ENCODE results near the gene KHK. TPM values are rescaled to one million over a fixed set of nuclear protein-coding genes. Genes with fewer than 3 reads are reported as not detected.
"Not testable (repeated sequence)": the region's sequence is repeated elsewhere in the genome, so short reads cannot be mapped to it uniquely, and the experiment has no call there.

Gene KHK
- total RNA-seq, 1 donor from 2014 or later = 4.5 TPM

DNA sequence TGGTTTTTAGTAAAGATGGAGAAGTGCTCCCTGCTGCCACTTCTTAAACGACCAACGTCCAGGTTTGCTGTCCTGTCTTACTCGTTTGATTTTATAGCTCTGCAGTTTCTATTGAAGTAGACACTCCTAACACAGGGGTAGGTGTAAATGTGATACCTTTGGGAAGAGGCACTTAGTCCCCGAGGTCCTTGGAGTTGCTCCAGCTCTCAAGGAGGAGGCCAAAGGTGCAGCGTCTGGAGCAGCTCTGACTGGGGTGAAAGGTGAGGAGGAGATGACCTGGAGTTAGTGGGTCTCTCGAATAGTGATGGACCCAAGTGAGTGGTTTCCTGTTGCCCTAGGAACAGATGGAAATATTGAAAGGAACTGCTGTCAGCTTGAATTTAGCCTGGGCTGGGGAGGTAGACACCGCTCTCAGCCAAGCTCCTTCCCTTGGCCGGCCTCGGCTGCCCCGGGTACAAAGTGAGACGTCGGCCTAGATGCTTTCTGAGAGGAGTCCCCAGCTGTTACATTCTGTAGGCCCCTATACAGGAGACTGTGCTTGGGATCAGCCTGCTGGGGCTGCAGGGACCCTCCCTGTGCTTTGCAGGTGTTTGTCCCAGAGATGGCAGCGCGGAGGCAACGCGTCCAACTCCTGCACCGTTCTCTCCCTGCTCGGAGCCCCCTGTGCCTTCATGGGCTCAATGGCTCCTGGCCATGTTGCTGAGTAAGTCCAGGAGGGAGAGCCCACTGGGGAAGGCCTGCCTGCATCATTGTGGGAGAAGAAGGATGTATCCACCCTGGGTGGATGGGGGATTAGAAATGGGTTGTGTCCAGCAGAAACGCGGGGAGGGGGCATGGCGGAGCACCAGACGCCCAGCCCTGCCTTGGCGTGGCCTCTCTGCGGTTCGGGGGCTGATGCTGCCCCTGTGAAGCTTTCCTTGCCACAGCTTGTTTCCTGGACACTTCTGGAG, 5.4 kb downstream of the KHK start:
- DNase-seq (ENCODE audit: missing footprints) (peak; percentile 34), ATAC-seq (no peak)
- intact Hi-C loops (cut with DNase I) = no loop called here

DNA sequence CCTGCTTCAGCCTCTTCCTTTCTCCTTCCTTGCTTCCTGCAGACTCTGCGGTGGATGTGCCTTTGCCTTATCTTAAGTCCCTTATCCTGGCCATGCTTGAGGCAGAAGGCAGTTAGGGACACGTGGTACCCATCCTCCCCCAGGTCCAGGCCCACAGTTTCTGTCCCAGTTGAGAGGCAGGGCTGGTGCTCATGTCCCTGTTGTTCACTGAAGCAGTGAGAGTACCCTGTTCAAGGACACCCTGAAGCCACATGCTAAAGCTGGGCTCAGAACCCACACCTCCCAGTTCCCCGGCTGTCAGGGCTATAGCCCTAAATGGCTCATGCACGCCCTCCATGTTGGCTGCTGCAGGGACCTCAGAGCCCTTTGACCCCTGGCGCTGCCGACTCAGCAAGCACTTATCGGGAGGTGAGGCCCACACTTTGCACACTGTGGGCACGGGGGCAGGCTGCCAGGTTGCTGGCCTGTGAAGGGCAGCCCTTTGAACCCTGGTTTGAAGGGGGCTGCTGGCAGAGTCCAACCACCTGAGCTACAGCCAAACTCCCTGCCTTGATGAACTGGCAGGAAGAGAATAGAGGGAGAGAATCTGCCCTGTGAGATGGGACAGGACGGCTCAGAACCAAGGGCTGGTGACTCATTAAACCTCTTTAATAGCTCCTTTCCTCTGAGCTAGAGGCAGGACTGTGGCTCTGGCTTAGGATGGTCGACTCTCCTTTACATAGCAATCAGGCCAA, 6.3 kb downstream of the KHK start:
- DNase-seq (ENCODE audit: missing footprints) = peak; percentile 49
- no peak for ATAC-seq
- intact Hi-C loops (cut with DNase I) = no loop called here

DNA sequence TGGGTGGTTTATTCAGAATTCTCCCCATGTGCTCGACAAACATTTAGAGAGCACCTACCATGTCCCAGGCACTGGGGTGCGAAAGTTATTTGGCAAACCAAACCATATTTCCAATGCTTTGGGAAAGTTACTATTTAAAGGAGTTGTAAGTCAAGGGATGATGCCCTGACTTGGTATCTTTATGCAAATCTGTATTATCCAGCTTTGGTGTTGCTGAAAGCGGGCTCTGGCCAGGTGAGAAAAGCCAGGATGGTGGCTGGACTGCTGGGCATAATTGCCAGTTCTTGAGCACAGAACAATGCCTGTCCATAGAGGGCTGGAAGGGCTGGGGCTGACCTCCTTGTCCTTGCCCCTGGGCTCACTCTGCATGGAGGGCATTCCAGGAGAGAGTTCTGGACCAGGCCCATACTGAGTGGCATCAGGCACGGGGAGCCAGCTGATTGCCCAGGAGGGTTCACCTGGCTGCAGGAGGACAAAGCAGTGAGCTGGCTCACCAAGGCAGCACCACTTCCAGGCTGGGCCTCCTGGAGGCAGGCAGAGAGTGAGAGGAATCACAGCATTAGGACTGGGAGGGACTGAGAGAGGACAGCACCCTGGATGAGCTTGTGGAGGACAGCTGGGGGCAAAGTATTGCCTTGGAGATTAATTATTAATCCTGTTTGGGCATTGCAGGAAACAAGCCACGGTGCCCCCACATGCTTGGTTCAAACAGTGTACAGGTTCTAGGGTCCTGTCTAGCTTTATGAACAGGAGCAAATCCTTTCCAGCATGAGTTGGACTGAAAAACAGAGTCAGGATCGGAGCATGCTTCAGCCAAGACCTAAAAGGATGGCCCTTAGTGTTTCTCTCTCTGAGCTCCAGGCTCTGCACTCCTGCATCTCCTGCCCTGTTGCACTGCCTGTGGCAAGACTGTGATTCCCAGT, 7.1 kb downstream of the KHK start:
- DNase-seq (ENCODE audit: missing footprints) (peak; percentile 70), ATAC-seq (no peak)
- intact Hi-C loops (cut with DNase I) = no loop called here

DNA sequence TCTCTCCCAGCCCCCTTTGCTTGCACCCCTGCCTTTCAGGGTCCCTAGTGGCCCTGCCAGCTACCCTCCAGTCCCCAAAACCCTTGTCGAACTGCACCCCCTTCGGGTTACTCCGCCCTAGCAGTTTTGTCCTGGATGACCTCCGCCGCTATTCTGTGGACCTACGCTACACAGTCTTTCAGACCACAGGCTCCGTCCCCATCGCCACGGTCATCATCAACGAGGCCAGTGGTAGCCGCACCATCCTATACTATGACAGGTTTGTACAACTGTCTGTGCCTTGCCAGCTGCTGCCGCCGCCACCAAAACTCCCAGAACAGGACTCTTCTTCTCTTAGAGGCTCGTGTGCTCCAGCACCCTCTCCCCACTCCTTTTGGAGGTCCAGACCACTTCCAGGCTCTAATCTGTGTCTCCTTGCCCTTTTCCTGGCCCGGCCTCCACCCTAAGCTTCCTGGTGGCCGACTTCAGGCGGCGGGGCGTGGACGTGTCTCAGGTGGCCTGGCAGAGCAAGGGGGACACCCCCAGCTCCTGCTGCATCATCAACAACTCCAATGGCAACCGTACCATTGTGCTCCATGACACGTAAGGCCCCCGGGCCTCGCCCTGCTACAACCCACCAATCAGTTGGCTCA, 7.9 kb downstream of the KHK start:
- DNase-seq (ENCODE audit: missing footprints) (peak; percentile 59), ATAC-seq (no peak)
- intact Hi-C loops (cut with DNase I) = no loop called here

GRCh38 chr2:27095427-27095744, 8.8 kb downstream of the KHK start:
- intact Hi-C loops (cut with DNase I) = loop anchor here (5.0 kb wide), 2 partner anchors 187 to 207 kb away; partner anchors contain the start of gene TRIM54
- ATAC-seq = no peak

GRCh38 chr2:27095745-27096651, 9.4 kb downstream of the KHK start:
- ATAC-seq (peak; percentile 88), DNase-seq (ENCODE audit: missing footprints) (peak; percentile 75)
- intact Hi-C loops (cut with DNase I) = loop anchor here (5.0 kb wide), 2 partner anchors 186 to 206 kb away; partner anchors contain the start of gene TRIM54

More at GRCh38 chr2:27095427-27095744, 8.8 kb downstream of the KHK start:
- no peak for DNase-seq (ENCODE audit: missing footprints)

DNA sequence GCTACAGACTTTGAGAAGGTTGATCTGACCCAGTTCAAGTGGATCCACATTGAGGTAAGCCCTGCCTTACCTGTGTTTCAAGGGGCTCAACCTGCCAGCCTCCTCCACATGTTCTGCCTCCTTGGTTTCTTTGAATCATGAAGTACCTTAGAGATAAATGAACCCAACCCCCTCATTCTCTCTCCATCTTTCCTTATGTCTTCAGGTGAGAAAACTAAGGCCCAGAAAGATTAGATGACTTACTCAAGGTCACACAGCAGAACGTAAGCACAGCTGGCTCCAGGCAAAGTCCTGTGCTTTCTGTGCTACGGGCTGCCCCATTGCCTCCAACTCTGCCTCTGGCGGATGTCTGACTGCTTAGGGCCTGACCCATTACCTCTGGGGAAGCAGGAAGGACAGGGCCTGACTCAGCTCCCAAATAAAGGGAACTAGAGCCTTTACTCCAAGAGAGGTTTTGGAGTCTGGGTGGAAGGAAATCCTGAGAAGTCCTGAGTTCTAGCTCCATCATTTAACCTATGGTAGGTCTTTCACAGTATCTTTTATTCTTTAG, 10.3 kb downstream of the KHK start:
- peak; percentile 20 for DNase-seq (ENCODE audit: missing footprints)
- ATAC-seq = no peak
- intact Hi-C loops (cut with DNase I) = loop anchor here (5.0 kb wide), 2 partner anchors 185 to 205 kb away; partner anchors contain the start of gene TRIM54

- intact Hi-C loops (cut with DNase I) = loop anchor here (5.0 kb wide), 2 partner anchors 185 to 205 kb away; partner anchors contain the start of gene TRIM54
- DNase-seq (ENCODE audit: missing footprints) (no peak), ATAC-seq (no peak)
Measured at GRCh38 chr2:27097341-27097740, 10.8 kb downstream of the KHK start.

GRCh38 chr2:27099334-27099955, 12.9 kb downstream of the KHK start:
- intact Hi-C loops (cut with DNase I) = loop anchor here (5.0 kb wide), 2 partner anchors 183 to 203 kb away; partner anchors contain the start of gene TRIM54
- DNase-seq (ENCODE audit: missing footprints) (peak; percentile 71), ATAC-seq (no peak)

- intact Hi-C loops (cut with DNase I) = no loop called here
- no peak for DNase-seq (ENCODE audit: missing footprints)
- ATAC-seq = no peak
Measured at GRCh38 chr2:27100036-27100435, 13.5 kb downstream of the KHK start.

GRCh38 chr2:27102329-27102728, 15.8 kb downstream of the KHK start:
- peak; percentile 59 for DNase-seq (ENCODE audit: missing footprints)
- ATAC-seq = no peak
- intact Hi-C loops (cut with DNase I) = no loop called here

DNA sequence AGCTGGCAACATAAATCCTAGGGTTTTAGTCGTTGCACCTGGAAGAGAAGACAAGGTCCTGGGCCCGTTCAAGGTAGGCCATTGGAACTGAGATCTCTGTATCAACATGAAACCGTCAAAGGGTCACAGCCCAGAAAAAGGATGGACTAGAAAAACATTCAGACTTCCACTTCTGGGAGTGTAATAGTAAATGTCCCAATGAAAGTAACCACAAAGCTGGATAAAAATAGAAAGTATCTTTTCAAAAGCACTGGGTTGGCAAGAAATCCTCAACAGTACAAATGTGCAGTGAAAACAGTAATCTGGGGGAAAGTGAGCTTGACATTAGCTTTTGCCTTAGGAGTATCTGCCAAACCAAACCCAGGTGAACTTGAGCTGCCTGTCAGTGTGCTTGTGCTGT, 19.4 kb downstream of the KHK start:
- ATAC-seq = no peak
- no peak for DNase-seq (ENCODE audit: missing footprints)
- intact Hi-C loops (cut with DNase I) = no loop called here

GRCh38 chr2:27108221-27108620, 21.6 kb downstream of the KHK start:
- ATAC-seq = no peak
- intact Hi-C loops (cut with DNase I) = no loop called here
- DNase-seq (ENCODE audit: missing footprints) = no peak

DNA sequence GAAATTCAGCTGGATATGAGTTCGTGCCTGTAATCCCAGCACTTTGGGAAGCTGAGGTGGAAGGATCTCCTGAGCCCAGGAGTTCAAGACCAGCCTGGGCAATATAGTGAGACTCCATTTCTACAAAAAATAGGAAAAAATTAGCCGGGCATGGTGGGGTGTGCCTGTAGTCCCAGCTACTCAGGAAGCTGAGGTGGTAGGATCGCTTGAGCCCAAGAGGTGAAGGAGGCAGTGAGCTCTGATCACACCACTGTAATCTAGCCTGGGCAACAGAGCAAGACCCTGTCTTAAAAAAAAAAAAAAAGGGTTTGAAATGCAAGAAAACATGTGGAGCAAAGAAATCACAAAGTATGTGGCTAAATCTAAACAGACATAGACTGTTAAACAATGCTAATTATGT, 22.5 kb downstream of the KHK start:
- intact Hi-C loops (cut with DNase I) = no loop called here
- DNase-seq (ENCODE audit: missing footprints) (no peak), ATAC-seq (no peak)

DNA sequence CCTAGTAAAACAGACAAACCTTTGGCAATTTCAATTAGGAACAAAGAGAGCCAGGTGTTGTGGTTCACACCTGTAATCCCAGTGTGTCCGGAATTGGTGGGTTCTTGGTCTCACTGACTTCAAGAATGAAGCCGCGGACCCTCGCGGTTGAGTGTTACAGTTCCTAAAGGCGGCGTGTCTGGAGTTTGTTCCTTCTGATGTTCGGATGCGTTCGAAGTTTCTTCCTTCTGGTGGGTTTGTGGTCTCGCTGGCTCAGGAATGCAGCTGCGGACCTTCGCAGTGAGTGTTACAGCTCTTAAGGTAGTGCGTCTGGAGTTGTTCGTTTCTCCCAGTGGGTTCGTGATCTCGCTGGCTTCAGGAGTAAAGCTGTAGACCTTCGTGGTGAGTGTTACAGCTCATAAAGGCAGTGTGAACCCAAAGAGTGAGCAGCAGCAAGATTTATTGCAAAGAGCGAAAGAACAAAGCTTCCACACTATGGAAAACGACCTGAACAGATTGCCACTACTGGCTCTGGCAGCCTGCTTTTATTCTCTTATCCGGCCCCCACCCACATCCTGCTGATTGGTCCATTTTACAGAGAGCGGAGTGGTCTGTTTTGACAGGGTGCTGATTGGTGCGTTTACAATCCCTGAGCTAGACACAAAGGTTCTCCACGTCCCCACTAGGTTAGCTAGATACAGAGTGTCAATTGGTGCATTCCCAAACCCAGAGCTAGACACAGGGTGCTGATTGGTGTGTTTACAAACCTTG, 24.2 kb downstream of the KHK start:
- peak; percentile 37 for DNase-seq (ENCODE audit: missing footprints)
- intact Hi-C loops (cut with DNase I); ATAC-seq: not testable (repeated sequence)

All from Right ventricle myocardium inferior (tissue), 1 donor.